ENCODE data around the gene PLIN5. TPM values are rescaled to one million over a fixed set of nuclear protein-coding genes. Genes with fewer than 3 reads are reported as not detected.

PLIN5 gene
- total and polyA plus RNA-seq, 9 donors, result 8.8 to 149 (median 85.0) TPM

DNA sequence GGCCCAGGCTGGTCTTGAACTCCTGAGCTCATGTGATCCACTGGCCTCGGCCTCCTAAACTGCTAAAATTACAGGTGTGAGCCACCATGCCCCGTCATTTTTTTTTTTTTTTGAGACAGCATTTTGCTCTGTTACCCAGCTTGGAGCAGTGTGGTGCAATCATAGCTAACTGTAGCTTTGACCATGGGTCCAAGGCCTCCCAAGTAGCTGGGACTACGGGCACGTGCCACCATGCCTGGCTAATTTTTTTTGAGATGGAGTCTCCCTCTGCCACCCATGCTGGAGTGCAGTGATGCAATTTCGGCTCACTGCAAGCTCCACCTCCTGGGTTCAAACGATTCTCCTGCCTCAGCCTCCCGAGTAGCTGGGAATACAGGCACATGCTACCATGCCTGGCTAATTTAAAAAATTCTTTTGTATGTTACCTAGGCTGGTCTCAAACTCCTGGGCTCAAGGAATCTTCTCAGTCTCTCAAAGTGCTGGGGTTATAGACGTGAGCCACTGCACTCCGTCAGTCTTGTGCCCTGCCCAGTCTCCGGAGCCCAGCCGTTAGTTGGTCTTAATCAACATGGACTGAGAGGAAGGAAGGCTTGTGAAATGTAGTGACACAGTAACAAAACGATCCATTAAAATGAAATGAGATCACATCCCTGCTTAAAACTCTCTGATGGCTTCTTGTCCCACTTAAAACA, 6.2 kb upstream of the PLIN5 start:
- intact Hi-C loops (cut with DNase I), result no loop called here
- TF ChIP-seq, protein P1, sequence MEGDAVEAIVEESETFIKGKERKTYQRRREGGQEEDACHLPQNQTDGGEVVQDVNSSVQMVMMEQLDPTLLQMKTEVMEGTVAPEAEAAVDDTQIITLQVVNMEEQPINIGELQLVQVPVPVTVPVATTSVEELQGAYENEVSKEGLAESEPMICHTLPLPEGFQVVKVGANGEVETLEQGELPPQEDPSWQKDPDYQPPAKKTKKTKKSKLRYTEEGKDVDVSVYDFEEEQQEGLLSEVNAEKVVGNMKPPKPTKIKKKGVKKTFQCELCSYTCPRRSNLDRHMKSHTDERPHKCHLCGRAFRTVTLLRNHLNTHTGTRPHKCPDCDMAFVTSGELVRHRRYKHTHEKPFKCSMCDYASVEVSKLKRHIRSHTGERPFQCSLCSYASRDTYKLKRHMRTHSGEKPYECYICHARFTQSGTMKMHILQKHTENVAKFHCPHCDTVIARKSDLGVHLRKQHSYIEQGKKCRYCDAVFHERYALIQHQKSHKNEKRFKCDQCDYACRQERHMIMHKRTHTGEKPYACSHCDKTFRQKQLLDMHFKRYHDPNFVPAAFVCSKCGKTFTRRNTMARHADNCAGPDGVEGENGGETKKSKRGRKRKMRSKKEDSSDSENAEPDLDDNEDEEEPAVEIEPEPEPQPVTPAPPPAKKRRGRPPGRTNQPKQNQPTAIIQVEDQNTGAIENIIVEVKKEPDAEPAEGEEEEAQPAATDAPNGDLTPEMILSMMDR (IDR thresholded peaks at IDR 0.05), result no peak
- TF ChIP-seq POLR2A (IDR thresholded peaks at IDR 0.05) (no peak), EP300 (IDR thresholded peaks at IDR 0.05) (no peak)

DNA sequence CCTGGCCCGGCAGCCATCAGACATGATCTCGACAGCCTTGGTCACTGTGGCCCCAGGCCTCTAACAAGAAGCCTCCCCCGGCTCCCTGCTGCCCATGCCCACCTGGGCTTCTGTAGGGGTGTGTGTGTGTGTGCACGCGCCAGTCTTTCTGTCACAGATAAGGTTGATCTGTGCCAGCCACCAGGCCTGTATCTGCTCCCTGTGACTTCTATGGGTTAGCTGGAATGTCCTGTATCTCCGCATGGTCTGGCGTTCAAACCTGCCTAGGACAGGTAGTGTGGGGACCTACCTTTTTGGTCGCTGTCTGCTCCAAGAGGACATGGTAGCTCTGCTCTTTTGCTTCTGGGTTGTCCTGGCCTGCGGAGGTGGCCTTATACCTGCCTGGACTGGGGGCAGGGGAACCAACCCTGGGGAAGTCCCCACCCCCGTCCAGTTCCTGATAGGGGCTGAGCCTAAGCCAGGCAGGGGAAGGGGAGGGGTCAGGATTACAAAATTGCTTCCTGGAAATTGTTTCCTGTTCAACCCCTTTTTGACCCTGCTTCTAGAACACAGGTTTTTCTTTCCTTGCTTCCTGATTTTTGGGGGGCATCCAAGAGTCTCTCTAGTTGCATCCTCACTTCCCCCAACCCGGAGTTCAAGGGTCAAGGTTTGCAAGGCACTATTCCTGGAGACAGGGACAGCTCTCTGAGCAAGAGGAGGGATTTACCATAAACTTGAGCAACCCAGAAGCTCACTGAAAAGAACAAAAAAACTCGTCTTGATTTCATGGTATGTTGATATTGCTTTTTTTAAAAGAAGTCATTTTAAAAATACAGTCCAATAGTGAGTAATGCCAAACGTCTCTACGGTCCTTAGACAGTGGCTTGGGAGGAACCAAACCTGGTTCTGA, 4.9 kb upstream of the PLIN5 start, which contains the start of gene LRG1:
Gene LRG1 (minus strand): TSS at position 344 of the 889 bp plus-strand sequence. CDS start 23 bp downstream, at position 321.
- peak; percentile 59 for TF ChIP-seq EP300 (IDR thresholded peaks at IDR 0.05)
- no peak for TF ChIP-seq POLR2A (IDR thresholded peaks at IDR 0.05)
- 43 to 53% (median 45%) methylated on average over 14 of the region's 14 CpGs for WGBS, 3 donors
- H3K27me3 ChIP-seq, result no peaks in the 10 kb centered on the region

More for the DNA sequence above, 6.2 kb upstream of the PLIN5 start:
- Histone ChIP-seq H3K4me3 (no peak overlapping the region), H3K36me3 (no peaks in the 10 kb centered on the region), H3K27ac (no peak overlapping the region), H3K27me3 (no peaks in the 10 kb centered on the region), H3K4me1 (ENCODE audit: insufficient read depth) (peaks cover 6% of the 10 kb centered on the region), H3K9me3 (no peaks in the 10 kb centered on the region)
- DNase-seq, result no peak
- 85 to 92% (median 86%) methylated on average over 12 of the region's 12 CpGs for WGBS, 3 donors

DNA sequence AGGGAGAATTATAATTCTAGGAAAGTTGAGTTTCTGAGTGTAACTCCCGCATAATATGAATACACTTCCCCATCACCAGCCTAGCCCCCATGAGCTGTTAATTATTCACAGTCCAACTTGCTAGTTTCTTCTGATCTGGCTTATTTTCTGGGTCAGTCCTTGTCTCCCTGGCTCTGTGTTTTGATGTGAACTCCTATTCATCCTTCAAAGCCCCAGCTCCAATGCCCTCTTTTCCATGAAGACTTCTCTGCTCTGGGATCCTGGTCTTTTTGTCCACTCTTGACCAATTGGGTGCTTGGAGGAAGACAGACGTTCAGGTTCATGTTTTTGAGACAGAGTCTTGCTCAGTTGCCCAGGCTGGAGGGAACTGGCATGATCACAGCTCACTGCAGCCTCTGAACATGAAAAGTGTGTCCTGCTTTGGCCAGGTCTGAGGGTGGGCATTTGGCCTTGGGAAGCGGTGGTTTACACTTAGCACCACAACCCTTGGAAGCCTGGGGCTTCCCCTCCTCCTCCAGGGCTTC, 4.2 kb upstream of the PLIN5 start:
- 74 to 87% (median 80%) methylated on average over 3 of the region's 3 CpGs for WGBS, 3 donors
- no peak for TF ChIP-seq POLR2A (IDR thresholded peaks at IDR 0.05)
- TF ChIP-seq, protein P1 (IDR thresholded peaks at IDR 0.05), result no peak
- no peak for TF ChIP-seq EP300 (IDR thresholded peaks at IDR 0.05)
- intact Hi-C loops (cut with DNase I), result no loop called here

More for the DNA sequence above, 4.9 kb upstream of the PLIN5 start, which contains the start of gene LRG1:
- peak; percentile 47 to 86 (median 82) for DNase-seq
- intact Hi-C loops (cut with DNase I), result no loop called here
- no peak within 1 kb of the TSS for H3K4me3 ChIP-seq
- peak within 1 kb of the TSS in 1 of 2 donors; percentile 59 for H3K27ac ChIP-seq
- H3K9me3 ChIP-seq, result no peaks in the 10 kb centered on the region
- peaks cover 10% of the 10 kb centered on the region for H3K4me1 ChIP-seq (ENCODE audit: insufficient read depth)
- H3K36me3 ChIP-seq, result no peaks in the 10 kb centered on the region

DNA sequence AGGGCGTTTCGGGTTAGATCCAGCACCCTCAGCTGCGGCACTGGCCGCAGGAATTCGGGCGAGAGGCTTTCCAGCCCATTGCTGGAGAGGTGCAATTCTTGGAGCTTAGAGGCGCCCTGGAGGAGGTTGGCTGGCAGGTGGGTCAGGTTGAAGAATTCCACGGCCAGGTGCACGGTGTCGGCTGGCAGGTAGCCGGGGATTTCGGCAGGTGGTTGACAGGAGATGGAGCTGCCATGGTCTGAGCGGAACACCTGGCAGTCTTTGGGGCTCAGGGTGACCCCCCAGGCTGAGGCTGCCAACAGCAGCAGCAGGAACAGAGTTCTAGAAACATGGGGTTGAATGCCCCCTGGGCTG, 3.6 kb upstream of the PLIN5 start:
- peaks cover 15% of the 10 kb centered on the region for H3K4me1 ChIP-seq (ENCODE audit: insufficient read depth)
- TF ChIP-seq, protein P1 (IDR thresholded peaks at IDR 0.05), result no peak
- TF ChIP-seq POLR2A (IDR thresholded peaks at IDR 0.05) (no peak), EP300 (IDR thresholded peaks at IDR 0.05) (no peak)
- H3K27me3 ChIP-seq, result no peaks in the 10 kb centered on the region
- H3K9me3 ChIP-seq, result no peaks in the 10 kb centered on the region
- no peaks in the 10 kb centered on the region for H3K36me3 ChIP-seq
- no peak for DNase-seq
- intact Hi-C loops (cut with DNase I), result no loop called here
- no peak overlapping the region for H3K27ac ChIP-seq
- 81 to 84% (median 81%) methylated on average over 13 of the region's 13 CpGs for WGBS, 3 donors
- no peak overlapping the region for H3K4me3 ChIP-seq

More for the DNA sequence above, 4.2 kb upstream of the PLIN5 start:
- H3K9me3 ChIP-seq, result no peaks in the 10 kb centered on the region
- peak overlapping the region in 1 of 2 donors; percentile 46 for H3K27ac ChIP-seq
- DNase-seq, result no peak
- H3K4me3 ChIP-seq, result no peak overlapping the region
- H3K4me1 ChIP-seq (ENCODE audit: insufficient read depth), result peaks cover 12% of the 10 kb centered on the region
- H3K27me3 ChIP-seq, result no peaks in the 10 kb centered on the region
- H3K36me3 ChIP-seq, result no peaks in the 10 kb centered on the region
